ENCODE measurements around the gene TRRAP.

TRRAP gene

DNA sequence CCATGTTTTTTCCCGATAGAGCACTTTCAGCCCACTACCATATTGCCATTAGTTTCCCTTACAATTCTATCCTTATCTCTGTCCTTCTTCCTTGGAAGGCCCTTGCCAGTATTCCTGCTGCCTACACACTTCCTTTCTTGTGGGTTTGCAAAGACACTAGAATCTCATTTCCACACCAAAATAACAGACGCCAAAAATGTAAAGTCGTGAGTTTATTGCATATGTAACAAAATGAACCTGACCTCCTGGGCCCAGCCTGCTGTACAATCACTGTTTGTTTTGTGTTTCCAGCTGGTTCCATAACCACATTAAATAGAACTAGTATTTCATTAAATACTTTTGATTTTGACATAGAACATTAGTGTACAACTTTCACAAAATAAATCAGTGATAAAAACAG lies 148.9 kb downstream of the TRRAP start:
- DNase-seq (ENCODE audit: low read depth), result no peak

DNA sequence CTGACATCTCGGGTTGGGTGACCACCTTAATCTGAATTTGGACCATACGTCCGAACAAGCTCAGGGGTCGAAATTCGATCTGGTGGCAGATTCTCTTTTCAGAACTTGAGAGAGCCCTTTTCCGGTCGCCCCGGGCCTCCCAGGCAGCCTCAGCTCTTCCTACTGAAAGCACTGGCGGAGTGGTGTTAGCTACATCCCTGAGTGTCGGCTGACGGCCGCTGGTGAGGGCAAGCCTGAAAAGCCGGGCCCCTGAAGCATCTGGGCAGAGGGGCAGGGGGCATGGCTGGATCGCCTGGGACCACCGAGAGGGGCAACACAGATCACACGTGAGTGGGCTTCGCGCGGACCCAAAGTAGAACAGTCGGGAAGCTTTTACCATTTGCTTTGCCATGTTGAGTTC lies 149.5 kb downstream of the TRRAP start:
- H3K4me3 ChIP-seq (ENCODE audit: control insufficient read depth, low read depth, low read length), result no peak overlapping the region
- DNase-seq (ENCODE audit: low read depth), result no peak
- TF ChIP-seq, protein P1, sequence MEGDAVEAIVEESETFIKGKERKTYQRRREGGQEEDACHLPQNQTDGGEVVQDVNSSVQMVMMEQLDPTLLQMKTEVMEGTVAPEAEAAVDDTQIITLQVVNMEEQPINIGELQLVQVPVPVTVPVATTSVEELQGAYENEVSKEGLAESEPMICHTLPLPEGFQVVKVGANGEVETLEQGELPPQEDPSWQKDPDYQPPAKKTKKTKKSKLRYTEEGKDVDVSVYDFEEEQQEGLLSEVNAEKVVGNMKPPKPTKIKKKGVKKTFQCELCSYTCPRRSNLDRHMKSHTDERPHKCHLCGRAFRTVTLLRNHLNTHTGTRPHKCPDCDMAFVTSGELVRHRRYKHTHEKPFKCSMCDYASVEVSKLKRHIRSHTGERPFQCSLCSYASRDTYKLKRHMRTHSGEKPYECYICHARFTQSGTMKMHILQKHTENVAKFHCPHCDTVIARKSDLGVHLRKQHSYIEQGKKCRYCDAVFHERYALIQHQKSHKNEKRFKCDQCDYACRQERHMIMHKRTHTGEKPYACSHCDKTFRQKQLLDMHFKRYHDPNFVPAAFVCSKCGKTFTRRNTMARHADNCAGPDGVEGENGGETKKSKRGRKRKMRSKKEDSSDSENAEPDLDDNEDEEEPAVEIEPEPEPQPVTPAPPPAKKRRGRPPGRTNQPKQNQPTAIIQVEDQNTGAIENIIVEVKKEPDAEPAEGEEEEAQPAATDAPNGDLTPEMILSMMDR (conservative IDR thresholded peaks at IDR 0.05; ENCODE audit: control insufficient read depth, insufficient read depth, low read depth, low read length), result no peak

More for the DNA sequence above, 148.9 kb downstream of the TRRAP start:
- H3K4me3 ChIP-seq (ENCODE audit: control insufficient read depth, low read depth, low read length), result no peak overlapping the region
- TF ChIP-seq, protein P1 (conservative IDR thresholded peaks at IDR 0.05; ENCODE audit: control insufficient read depth, insufficient read depth, low read depth, low read length), result no peak

DNA sequence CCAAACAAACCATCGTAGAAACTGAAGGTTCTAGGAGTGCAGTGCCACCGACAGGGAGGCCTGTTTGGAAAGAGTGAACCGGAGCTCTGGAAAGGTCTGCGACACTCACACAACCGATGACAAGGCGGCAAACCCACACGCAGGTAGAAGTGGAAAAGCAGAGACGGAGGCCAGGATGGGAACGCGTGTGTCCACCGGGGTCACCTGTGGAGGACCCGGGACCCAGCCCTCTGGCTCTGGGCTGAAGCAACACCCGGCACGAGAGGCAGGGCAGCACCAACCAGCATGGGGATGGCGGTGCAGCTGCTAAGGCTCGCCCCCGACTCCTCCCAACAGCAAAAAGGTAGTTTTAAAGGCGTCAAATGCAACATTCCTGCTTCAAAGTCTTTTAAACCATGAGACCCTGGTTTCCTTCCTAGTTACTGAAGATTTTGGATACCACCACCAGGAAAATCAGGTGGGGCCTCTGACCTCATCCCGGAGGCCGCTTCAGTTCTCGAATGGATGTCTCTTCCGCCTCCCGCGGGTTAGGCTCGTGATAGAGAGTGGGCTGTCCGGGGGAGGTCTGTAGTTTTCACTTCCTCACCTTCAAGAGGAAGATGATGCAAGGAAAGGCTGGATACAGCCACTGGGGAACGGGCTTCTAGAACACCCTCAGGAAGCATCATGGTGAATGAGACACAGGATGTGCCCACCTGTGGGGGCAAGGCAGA lies 150.1 kb downstream of the TRRAP start:
- TF ChIP-seq, protein P1 (conservative IDR thresholded peaks at IDR 0.05; ENCODE audit: control insufficient read depth, insufficient read depth, low read depth, low read length), result no peak
- no peak for DNase-seq (ENCODE audit: low read depth)
- H3K4me3 ChIP-seq (ENCODE audit: control insufficient read depth, low read depth, low read length), result no peak overlapping the region

DNA sequence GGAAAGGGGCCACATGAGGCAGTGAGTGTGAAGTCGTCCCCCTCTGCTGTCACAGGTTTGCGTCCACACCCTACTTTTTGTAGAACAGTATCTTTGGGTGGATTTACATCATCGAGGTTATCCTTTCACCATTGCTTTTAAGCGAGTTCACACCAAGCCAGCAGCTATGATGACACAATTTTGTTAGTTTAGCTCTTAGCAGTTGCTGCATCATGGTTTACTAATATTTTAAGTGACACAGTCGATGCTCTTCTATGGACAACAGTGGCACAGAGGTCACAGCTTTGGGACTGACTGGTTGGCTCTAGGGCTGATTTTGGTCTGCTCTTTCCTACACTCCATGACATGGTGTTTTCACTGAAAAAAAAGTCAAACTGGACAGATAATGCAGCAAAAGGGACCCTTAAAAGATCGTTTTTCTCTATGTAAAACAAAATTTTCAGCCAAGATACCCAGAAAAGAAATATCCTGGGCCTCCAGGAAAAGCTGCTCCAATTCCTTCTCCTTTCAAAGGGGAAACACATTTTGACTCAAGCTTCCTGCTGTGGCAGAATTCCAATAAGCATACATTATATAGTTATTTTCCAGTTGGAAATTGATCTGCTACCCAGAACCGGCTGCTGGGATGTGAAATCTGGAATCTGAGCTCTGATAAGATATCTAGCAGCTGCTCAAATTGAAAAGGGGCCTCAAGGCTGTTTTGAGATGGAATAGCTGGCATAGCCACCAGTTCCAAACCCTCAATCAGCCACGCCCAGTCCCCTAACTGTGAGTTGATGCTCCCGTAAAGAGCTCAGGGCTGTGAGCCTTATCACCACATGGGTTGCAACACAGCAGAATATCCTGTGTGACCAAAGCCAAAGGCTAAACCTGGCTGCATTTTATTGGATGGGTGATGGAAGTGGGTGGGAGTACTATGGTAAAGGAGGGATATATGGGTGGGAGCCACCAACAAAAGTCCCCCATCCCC lies 151.4 kb downstream of the TRRAP start:
- TF ChIP-seq, protein P1 (conservative IDR thresholded peaks at IDR 0.05; ENCODE audit: control insufficient read depth, insufficient read depth, low read depth, low read length), result no peak
- no peak for DNase-seq (ENCODE audit: low read depth)

DNA sequence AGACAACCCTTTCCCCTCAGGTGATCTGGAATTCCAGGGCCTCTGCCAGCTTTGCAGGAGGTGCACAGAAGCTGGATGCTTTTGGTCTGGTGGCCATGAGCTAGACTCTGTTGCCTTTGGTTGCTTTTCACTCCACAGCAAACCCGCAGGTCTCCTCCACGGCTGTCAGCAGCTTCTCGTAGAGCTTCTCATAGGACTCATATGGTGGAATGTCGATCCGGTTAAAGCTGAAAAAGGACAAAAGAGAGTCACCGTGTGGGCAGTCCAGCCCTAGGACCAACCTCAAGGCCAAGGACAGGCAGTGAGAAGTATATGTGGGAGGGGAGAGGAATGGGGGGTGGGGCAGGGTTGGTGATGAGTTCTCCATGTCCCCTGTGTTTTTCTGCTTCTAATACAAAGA lies 152.1 kb downstream of the TRRAP start:
- DNase-seq (ENCODE audit: low read depth), result no peak
- TF ChIP-seq, protein P1 (conservative IDR thresholded peaks at IDR 0.05; ENCODE audit: control insufficient read depth, insufficient read depth, low read depth, low read length), result no peak
- H3K4me3 ChIP-seq (ENCODE audit: control insufficient read depth, low read depth, low read length), result no peak overlapping the region

More for the DNA sequence above, 151.4 kb downstream of the TRRAP start:
- no peak overlapping the region for H3K4me3 ChIP-seq (ENCODE audit: control insufficient read depth, low read depth, low read length)

DNA sequence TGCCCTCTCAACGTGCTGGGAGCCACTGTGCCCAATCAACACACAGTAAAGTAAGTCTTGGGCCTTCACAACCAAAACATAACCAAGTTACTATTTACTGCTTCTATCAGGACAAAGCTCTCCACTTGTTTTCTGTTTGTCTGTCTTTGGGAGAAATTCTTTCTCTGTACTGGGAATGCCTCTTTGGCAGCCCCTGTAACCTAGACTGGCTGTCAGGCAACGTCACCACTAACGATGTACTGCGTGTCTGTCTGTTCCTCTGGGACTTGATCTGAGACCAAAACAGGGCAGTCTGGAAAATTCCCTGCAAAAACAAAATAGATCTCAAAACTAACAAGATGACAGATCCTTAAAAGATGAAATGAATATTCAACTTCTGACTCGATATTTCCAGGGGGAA lies 152.6 kb downstream of the TRRAP start:
- no peak overlapping the region for H3K4me3 ChIP-seq (ENCODE audit: control insufficient read depth, low read depth, low read length)
- TF ChIP-seq, protein P1 (conservative IDR thresholded peaks at IDR 0.05; ENCODE audit: control insufficient read depth, insufficient read depth, low read depth, low read length), result no peak
- DNase-seq (ENCODE audit: low read depth), result peak; percentile 39

Measured in fibroblast of mammary gland (primary cell).